Measurements from ENCODE around the gene ABCA5. TPM values are rescaled to one million over a fixed set of nuclear protein-coding genes. Genes with fewer than 3 reads are reported as not detected.
"Not testable (repeated sequence)": the region's sequence is repeated elsewhere in the genome, so short reads cannot be mapped to it uniquely, and the experiment has no call there.

Gene ABCA5
- total RNA-seq, 1 experiment from 2014 or later = 18.6 TPM

DNA sequence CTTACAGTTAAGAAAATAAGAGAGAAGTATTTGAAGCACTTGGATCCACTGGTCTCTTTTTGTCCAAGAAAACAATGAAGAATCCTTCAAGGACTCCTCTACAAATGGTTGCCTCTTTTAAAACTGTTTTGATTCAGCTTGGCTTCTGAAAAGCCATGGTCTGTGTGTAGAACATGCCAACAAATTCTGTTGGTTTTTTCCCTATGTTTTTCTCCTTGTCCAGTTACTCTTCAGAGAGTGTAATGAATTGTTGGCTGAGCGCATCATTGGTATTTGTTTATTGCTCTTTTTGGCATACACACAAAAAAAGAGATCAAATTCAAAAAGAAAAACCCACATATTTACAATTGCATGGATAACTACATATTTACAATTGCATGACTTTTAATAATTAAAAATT, 98.4 kb downstream of the ABCA5 start, which contains the start of gene ABCA10:
Gene ABCA10, minus strand, starts transcription at position 249 of the 400 bp plus-strand sequence. CDS start 3,466 bp downstream, outside the sequence.
- DNase-seq (ENCODE audit: low spot score) = no peak
- in situ Hi-C loops (cut with HindIII; ENCODE audit: low sequenced_read_pairs) = no loop called here

DNA sequence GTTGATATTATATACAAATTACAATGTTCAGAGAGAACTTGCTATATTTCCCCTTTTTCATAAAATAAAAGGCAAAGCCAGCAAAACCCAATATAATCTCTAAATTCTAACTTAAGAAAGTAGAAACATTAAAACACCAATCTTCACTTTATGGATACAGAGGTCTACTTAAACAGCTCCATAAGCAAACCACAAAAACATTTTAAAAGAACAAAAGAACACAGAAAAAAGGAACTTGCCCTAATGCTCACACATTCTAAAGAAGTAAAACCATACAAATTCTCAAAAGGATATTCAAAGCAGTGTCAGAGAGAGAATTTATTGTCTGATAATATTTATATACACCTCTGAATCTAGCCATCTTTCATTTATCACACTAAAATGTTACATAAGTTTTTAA, 98.9 kb downstream of the ABCA5 start:
- in situ Hi-C loops (cut with HindIII; ENCODE audit: low sequenced_read_pairs) = no loop called here

DNA sequence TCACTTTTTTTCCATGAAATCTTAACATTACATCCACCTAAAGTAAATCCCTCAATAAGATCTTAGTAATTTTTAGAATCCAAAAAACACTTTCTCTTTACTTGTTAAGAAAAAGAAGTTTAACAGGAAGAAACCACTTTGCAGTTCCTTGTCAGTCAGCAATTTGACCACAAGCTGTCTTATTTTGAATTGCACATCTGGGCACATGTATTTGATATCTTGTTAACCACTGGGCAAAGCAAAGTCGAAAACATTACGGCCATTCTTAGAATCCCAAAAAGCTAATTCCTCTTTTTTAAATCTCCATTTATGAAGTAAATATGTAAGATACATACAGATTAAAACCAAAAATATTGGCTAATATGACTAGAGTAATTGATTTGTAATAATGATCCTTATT, 99.4 kb downstream of the ABCA5 start:
- in situ Hi-C loops (cut with HindIII; ENCODE audit: low sequenced_read_pairs) = no loop called here
- DNase-seq (ENCODE audit: low spot score) = no peak

More for the DNA sequence above, 98.9 kb downstream of the ABCA5 start:
- DNase-seq (ENCODE audit: low spot score) = no peak

DNA sequence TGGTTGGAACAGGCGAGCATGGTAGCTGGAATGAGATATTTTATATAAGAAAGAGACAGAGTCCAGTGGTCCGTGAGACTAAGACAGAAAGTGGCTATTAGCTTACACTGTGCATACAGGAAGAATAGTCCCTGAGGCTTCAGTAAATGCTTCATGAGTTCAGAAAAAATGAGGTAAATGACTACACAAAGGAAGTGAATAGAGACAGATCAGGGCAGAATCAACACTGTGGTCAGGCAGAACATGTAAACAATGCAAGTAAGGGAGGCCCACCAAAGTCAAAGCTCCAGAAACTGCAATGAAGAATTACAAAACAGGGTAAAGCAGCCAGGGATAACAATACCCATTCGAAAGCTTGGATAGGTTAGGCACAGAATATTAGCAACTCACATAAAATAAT, 103.1 kb downstream of the ABCA5 start:
- DNase-seq (ENCODE audit: low spot score) = no peak
- in situ Hi-C loops (cut with HindIII; ENCODE audit: low sequenced_read_pairs) = no loop called here

DNA sequence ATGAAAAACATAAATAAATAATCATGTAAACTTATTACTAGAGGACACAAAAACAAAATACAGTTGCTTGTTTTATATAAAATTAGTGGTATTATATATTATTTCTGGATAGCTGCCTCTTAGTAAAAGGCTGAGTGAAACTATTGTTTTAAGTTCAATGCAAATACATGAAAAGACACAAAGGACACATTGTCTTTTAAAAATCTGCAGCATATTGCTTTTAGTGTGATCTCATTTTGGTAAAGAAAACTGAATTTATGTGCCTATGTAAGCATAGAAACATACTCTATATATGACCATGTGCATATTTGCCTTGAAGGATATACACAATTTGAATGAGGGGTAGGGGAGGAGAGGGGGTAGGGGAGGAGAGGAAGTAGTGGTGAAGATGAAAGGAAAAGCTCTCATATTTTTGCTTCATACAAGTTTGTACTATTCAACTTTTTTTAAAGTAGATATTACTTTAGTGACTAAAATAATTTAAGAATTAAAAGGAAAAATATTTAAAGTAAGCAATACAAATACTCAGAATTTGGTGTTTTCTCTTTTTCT, 104.2 kb downstream of the ABCA5 start:
- in situ Hi-C loops (cut with HindIII; ENCODE audit: low sequenced_read_pairs) = no loop called here

DNA sequence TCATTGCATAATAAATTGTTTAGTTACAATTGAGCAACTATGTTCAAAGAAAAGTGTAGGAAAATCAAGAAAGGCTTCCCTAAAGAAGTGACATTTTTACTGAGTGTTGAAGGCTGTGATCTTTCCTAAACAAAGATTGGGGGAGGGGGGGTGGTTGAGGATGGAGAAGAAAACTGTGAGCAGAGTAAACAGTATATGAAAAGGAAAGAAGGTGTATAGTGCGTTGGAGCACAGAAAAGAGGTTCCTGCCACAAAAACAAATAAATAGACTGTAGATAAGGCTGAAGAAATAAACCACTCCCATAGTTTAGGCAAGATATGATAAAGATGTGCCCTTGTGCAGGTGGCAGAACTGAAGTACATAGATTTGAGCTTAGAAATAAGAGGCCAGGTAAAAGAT, 106.8 kb downstream of the ABCA5 start:
- in situ Hi-C loops (cut with HindIII; ENCODE audit: low sequenced_read_pairs) = no loop called here
- no peak for DNase-seq (ENCODE audit: low spot score)

More for the DNA sequence above, 104.2 kb downstream of the ABCA5 start:
- DNase-seq (ENCODE audit: low spot score) = no peak

DNA sequence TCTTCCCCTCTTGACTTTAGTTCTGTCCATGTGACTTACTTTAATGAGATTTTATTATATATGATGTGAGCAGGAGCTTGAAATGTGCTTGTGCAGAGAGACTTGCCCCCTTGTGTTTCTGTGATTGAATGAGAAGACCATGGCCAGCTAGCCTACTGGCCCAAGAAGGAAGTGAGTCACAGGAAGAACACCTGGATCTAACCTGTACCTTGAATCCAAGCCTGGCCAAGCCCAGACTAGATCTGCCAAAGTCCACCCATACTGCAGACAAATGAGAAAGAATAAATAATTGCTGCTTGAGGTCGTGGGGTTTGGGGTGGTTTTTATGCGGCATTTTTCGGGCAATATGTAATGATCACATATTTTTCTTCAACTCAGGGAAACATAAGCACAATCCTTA, 107.9 kb downstream of the ABCA5 start:
- in situ Hi-C loops (cut with HindIII; ENCODE audit: low sequenced_read_pairs) = no loop called here

DNA sequence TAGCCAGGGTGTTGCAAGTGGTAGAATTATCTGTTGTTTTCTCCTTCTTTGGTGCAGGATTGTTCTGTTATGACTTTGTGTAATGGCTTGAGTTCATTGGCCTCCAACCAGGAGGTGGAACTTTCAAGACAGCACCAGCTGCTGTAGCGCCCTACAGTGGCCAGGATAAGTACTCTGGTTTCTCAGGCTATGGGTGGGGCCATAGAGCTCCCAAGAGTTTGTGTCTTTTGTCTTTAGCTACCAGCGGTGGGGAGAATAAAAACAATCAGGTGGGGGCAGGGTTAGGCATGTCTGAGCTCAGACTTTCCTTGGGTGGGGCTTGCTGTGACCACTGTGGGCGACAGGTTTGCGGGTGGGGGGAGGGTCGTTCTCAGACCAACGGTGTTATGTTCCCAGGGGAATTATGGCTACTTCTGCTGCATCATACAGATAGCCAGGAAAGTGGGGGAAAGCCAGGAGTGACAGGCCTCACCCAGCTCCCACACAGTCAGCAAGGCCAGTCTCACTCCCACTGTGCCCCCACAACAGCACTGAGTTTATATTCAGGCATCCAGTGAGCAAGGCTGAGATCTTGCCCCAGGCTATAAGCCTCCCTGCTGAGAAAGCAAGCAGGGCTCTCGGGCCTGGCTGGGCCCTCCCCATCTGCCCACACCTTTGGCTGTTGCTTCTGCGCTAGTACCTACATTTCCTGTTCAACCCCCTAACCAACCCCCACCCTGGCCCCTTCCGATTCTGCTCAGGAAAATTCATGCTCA, 113.7 kb downstream of the ABCA5 start:
- in situ Hi-C loops (cut with HindIII; ENCODE audit: low sequenced_read_pairs) = no loop called here
- DNase-seq (ENCODE audit: low spot score) = no peak

More for the DNA sequence above, 107.9 kb downstream of the ABCA5 start:
- no peak for DNase-seq (ENCODE audit: low spot score)

DNA sequence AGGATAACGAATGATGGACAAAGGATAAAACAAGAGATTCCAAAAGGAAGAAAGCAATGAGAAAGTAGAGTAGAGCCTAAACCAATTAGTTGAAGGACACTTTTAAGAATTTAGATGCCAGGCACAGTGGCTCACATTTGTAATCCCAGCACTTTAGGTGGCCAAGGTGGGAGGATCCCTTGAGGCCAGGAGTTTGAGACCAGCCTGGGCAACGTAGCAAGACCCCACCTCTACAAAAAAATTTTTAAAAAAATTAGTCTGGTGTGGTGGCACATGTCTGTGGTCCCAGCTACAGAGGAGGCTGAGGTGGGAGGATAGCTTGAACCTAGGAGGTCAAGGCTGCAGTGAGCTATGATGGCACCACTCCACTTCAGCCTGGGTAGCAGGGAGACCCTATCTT, 118.3 kb downstream of the ABCA5 start:
- in situ Hi-C loops (cut with HindIII; ENCODE audit: low sequenced_read_pairs) = no loop called here
- DNase-seq (ENCODE audit: low spot score) = no peak

DNA sequence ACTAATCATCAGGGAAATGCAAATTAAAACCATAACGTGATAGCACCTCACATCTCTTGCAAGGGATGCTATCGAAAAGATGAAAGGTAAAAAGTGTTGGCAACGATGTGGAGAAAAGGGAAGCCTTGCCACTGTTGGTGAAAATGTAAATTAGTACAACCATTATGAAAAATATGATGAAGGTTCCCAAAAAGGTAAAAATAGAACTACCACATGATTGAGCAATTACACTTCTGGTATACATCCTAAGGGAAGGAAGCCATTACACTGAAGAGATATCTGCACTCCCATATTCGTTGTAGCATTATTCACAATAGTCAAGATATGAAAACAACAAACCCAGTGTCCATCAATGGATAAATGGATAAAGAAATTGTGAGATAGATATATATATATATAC, 119.8 kb downstream of the ABCA5 start:
- in situ Hi-C loops (cut with HindIII; ENCODE audit: low sequenced_read_pairs) = no loop called here
- DNase-seq (ENCODE audit: low spot score) = no peak

DNA sequence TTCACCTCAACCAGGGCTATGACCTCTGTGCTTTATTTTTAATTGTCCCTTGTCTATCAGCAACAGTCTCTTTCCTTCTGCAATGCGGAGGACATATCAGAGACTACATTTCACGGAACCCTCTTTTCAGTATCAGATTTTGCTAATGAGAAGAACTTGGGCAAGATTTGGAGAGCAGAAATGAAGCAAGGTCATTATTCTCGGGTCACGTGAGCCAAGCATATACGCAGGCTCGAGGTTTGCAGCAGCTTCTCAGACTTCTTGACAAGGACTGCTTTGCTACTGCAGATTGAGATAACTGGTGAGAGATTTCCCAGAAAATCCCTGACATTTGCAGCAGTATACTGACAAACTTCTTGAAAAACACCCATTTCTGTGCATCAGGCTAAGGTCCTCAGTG, 128.7 kb downstream of the ABCA5 start:
- in situ Hi-C loops (cut with HindIII; ENCODE audit: low sequenced_read_pairs) = no loop called here
- no peak for DNase-seq (ENCODE audit: low spot score)

DNA sequence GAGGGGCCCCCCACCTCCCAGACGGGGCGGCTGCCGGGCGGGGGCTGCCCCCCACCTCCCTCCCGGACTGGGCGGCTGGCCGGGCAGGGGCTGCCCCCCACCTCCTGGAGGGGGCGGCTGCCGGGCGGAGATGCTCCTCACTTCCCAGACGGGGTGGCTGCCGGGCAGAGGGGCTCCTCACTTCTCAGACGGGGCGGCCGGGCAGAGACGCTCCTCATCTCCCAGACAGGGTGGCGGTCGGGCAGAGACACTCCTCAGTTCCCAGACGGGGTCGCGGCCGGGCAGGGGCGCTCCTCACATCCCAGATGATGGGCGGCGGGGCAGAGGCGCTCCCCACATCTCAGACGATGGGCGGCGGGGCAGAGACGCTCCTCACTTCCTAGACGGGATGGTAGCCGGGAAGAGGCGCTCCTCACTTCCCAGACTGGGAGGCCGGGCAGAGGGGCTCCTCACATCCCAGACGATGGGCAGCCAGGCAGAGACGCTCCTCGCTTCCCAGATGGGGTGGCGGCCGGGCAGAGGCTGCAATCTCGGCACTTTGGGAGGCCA, 130.8 kb downstream of the ABCA5 start:
- in situ Hi-C loops (cut with HindIII; ENCODE audit: low sequenced_read_pairs); DNase-seq (ENCODE audit: low spot score): not testable (repeated sequence)

Other genes with a start within 250 kb of the ABCA5 start
- 0.03 and 0.37 TPM in 2 replicates for gene ABCA6, start 185.2 kb downstream of the ABCA5 start, total RNA-seq (2014; rRNA removed; shearing (Covaris generic))
- gene ABCA10, start 98.3 kb downstream of the ABCA5 start, total RNA-seq (2014; rRNA removed; shearing (Covaris generic)) = 0.10 and 0.31 TPM in 2 replicates
- gene MAP2K6, start 87.6 kb upstream of the ABCA5 start, total RNA-seq (2014; rRNA removed; shearing (Covaris generic)) = 12.3 and 12.4 TPM in 2 replicates